Effector memory CD4-positive, alpha-beta T cell (primary cell): ENCODE data around the gene SLC10A1.
"Not testable (repeated sequence)": the region's sequence is repeated elsewhere in the genome, so short reads cannot be mapped to it uniquely, and the experiment has no call there.

ENCODE experiments used
- DNase-seq, 3 donors: peaks; one replicate each; pipeline ENCODE4 v3.0.0-alpha.2; 2020
- H3K27ac ChIP-seq: 2 replicates; pipeline ENCODE4 v1.7.0; 2013; ENCODE audit warnings: mild to moderate bottlenecking, low read length, moderate library complexity; ENCODE audit not compliant: insufficient read depth, poor library complexity, severe bottlenecking
- H3K27me3 ChIP-seq: replicated peaks from 2 replicates; pipeline ENCODE4 v1.7.0; 2013; ENCODE audit warnings: mild to moderate bottlenecking, low read length; ENCODE audit not compliant: insufficient read depth, control insufficient read depth, poor library complexity, severe bottlenecking
- H3K36me3 ChIP-seq: 2 replicates; pipeline ENCODE4 v1.7.0; 2013; ENCODE audit warnings: mild to moderate bottlenecking, low read length, moderate library complexity; ENCODE audit not compliant: control insufficient read depth, insufficient read depth
- H3K4me1 ChIP-seq: 2 replicates; pipeline ENCODE4 v1.7.0; 2013; ENCODE audit warnings: low read length, mild to moderate bottlenecking; ENCODE audit not compliant: control insufficient read depth, insufficient read depth, poor library complexity, severe bottlenecking
- H3K4me3 ChIP-seq: 2 replicates; pipeline ENCODE4 v1.7.0; 2013; ENCODE audit warnings: low read length, low read depth, mild to moderate bottlenecking; ENCODE audit not compliant: insufficient read depth, poor library complexity, severe bottlenecking
- H3K9me3 ChIP-seq: 2 replicates; pipeline ENCODE4 v1.7.0; 2013; ENCODE audit warnings: mild to moderate bottlenecking, low read length, moderate library complexity; ENCODE audit not compliant: control insufficient read depth

Gene SLC10A1

DNA sequence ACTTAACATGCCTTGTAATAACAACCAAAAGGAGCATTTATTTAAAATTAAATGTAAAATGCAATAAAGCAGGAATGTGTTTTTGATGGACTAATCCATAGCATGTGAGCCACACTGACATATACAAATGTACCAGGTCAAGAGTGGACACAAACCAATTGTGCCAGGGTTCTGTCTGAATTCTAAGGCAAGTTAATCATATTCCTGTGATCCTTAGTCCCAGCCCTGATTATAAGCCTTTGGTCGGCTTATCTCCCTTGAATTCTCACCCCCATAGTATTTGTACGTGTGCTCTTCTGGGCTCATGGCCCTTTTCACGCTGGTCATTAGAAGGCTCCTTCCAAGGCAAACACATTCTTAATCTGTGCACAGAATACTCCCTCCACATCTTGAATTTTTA lies 40.7 kb downstream of the SLC10A1 start:
- Histone ChIP-seq H3K27ac (no peak overlapping the region), H3K4me1 (no peaks in the 10 kb centered on the region), H3K27me3 (no peaks in the 10 kb centered on the region), H3K9me3 (no peaks in the 10 kb centered on the region), H3K4me3 (no peak overlapping the region), H3K36me3 (no peaks in the 10 kb centered on the region)
- no peak for DNase-seq

DNA sequence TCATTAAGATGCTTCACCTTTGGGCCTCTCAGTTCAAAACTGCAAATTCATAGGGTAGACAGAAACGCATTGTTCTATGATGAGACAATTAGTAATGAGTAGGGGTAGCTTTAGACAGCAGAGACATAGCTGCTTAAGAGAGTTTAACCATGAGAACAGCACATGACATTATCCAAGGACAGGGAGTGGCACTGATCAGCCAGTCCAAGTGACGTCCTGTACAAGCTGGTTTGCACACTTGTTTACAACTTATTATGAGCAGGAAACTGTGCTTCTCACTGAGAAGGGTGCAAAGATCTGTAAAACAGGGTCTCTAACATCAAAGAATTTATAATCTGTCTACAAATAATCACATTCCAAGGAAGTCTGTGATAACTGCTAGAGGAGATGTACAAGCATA lies 41.3 kb downstream of the SLC10A1 start:
- DNase-seq, result no peak
- Histone ChIP-seq H3K4me1 (no peaks in the 10 kb centered on the region), H3K9me3 (no peaks in the 10 kb centered on the region), H3K4me3 (no peak overlapping the region), H3K27ac (no peak overlapping the region), H3K27me3 (no peaks in the 10 kb centered on the region), H3K36me3 (no peaks in the 10 kb centered on the region)

- Histone ChIP-seq H3K27ac (no peak overlapping the region), H3K36me3 (no peaks in the 10 kb centered on the region), H3K27me3 (no peaks in the 10 kb centered on the region), H3K4me3 (no peak overlapping the region), H3K9me3 (no peaks in the 10 kb centered on the region), H3K4me1 (no peaks in the 10 kb centered on the region)
- no peak for DNase-seq
Measured at GRCh38 chr14:69755296-69755695, 41.7 kb downstream of the SLC10A1 start.

DNA sequence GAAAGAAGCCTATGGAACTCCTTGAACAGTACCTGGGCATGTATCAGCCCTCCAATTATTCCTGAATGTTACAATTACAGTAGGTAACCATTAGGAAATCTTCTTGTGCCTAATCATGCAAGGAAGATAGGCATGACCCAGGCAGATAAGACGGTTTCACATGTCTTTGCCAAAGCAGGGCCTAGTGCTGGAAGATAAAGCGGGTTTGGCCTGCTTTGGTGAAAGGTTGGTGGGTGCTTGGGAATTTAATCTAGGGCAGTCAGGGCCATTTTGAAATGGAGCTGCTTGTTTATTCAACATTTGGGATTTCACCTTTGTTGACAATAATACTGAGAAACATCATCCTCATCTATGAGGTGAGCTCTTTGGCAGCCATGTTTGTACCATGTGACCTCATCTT lies 42.6 kb downstream of the SLC10A1 start:
- no peaks in the 10 kb centered on the region for H3K27me3 ChIP-seq
- DNase-seq, result no peak
- no peaks in the 10 kb centered on the region for H3K9me3 ChIP-seq

GRCh38 chr14:69753860-69754259 lies 43.2 kb downstream of the SLC10A1 start:
- Histone ChIP-seq H3K9me3 (no peaks in the 10 kb centered on the region), H3K27me3 (no peaks in the 10 kb centered on the region), H3K4me3 (no peak overlapping the region), H3K4me1 (no peaks in the 10 kb centered on the region), H3K27ac (no peak overlapping the region), H3K36me3 (no peaks in the 10 kb centered on the region)
- no peak for DNase-seq

More for the DNA sequence above, 42.6 kb downstream of the SLC10A1 start:
- Histone ChIP-seq H3K27ac (no peak overlapping the region), H3K4me3 (no peak overlapping the region), H3K36me3 (no peaks in the 10 kb centered on the region), H3K4me1 (no peaks in the 10 kb centered on the region)

- no peak overlapping the region for H3K27ac ChIP-seq
- H3K9me3 ChIP-seq, result no peaks in the 10 kb centered on the region
- no peak overlapping the region for H3K4me3 ChIP-seq
- H3K4me1 ChIP-seq, result no peaks in the 10 kb centered on the region
- no peaks in the 10 kb centered on the region for H3K36me3 ChIP-seq
- no peak for DNase-seq
- H3K27me3 ChIP-seq, result no peaks in the 10 kb centered on the region
Measured at GRCh38 chr14:69752773-69753172, 44.3 kb downstream of the SLC10A1 start.

- no peaks in the 10 kb centered on the region for H3K9me3 ChIP-seq
- H3K4me3 ChIP-seq, result no peak overlapping the region
- H3K4me1 ChIP-seq, result no peaks in the 10 kb centered on the region
- no peak for DNase-seq
- no peaks in the 10 kb centered on the region for H3K36me3 ChIP-seq
- no peak overlapping the region for H3K27ac ChIP-seq
- no peaks in the 10 kb centered on the region for H3K27me3 ChIP-seq
Measured at GRCh38 chr14:69750495-69750894, 46.5 kb downstream of the SLC10A1 start.

- H3K9me3 ChIP-seq, result no peaks in the 10 kb centered on the region
- H3K36me3 ChIP-seq, result no peaks in the 10 kb centered on the region
- no peaks in the 10 kb centered on the region for H3K4me1 ChIP-seq
- H3K27me3 ChIP-seq, result no peaks in the 10 kb centered on the region
- no peak for DNase-seq
- H3K4me3 ChIP-seq, result no peak overlapping the region
- no peak overlapping the region for H3K27ac ChIP-seq
Measured at GRCh38 chr14:69749956-69750355, 47.1 kb downstream of the SLC10A1 start.

DNA sequence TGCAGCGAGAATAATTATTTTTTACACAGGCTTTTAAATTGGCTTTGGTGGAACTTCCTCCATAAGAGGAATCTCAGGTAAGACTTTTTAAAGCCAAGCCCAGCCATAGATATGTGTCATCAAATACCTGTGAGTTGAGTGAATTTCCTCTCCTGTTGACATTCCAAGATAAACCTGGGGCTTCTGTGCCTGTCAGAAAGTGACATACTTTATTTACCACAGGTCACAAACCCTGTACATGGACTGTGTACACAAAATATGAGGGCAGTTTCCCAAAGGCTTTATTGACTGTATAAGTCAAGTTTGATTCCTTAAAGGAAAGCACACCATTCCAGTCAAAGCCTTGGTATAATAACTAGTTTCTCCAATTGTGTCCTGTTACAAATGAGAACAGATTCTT lies 56.0 kb downstream of the SLC10A1 start:
- no peak for DNase-seq

DNA sequence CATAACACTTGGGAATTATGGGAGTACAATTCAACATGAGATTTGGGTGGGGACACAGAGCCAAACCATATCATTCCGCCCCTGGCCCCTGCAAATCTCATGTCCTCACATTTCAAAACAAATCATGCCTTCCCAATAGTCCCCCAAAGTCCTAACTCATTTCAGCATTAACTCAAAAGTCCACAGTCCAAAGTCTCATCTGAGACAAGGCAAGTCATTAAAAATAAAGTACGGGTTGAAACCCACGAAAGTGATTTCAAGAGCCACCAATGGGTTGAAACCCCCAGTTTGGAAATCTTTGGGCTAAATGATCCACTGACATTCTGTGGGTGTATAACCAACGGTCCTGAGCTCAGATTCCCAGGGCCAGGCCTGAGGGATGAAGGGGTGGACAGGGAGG lies 60.6 kb downstream of the SLC10A1 start:
- H3K27me3 ChIP-seq, H3K9me3 ChIP-seq, H3K4me1 ChIP-seq, H3K27ac ChIP-seq, H3K4me3 ChIP-seq, DNase-seq, H3K36me3 ChIP-seq: not testable (repeated sequence)

More for the DNA sequence above, 56.0 kb downstream of the SLC10A1 start:
- Histone ChIP-seq H3K9me3 (no peaks in the 10 kb centered on the region), H3K27ac (no peak overlapping the region), H3K27me3 (no peaks in the 10 kb centered on the region), H3K4me3 (no peak overlapping the region), H3K4me1 (no peaks in the 10 kb centered on the region), H3K36me3 (no peaks in the 10 kb centered on the region)
